ENCODE data around the gene VCAN.
A peak's percentile ranks its signal among the peaks of the same experiment; 100 is the strongest.
"Not testable (repeated sequence)": the region's sequence is repeated elsewhere in the genome, so short reads cannot be mapped to it uniquely, and the experiment has no call there.

Gene VCAN
- total RNA-seq: 0 reads per million in 3 experiments

DNA sequence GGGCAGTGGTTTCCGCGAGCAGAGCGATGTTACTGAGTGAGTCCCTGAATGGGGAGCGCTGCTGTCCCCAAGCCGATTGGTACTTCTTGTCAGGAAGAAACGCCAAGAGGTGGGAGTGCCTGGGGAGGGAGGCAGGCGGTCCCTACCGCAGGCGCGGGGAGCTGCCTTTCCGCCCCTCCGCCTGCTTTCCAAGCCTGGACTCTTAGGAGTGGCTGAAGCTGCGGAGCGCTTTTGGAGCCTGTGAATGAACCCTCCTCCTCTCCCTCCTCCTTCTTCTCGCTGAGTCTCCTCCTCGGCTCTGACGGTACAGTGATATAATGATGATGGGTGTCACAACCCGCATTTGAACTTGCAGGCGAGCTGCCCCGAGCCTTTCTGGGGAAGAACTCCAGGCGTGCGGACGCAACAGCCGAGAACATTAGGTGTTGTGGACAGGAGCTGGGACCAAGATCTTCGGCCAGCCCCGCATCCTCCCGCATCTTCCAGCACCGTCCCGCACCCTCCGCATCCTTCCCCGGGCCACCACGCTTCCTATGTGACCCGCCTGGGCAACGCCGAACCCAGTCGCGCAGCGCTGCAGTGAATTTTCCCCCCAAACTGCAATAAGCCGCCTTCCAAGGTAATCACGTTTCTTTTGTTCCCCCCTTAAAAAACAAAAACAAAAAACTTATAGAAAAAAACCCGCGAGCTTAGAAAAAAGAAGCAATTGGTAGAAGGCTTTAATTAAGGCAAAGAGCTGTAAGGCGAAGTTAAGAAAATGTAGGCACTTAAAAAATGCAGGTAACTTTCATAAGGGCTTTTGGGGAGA is at the start of gene VCAN:
Gene VCAN, plus strand, starts transcription at position 340 of the 808 bp plus-strand sequence. CDS start 11,775 bp downstream, outside the sequence.
- no peak for DNase-seq

DNA sequence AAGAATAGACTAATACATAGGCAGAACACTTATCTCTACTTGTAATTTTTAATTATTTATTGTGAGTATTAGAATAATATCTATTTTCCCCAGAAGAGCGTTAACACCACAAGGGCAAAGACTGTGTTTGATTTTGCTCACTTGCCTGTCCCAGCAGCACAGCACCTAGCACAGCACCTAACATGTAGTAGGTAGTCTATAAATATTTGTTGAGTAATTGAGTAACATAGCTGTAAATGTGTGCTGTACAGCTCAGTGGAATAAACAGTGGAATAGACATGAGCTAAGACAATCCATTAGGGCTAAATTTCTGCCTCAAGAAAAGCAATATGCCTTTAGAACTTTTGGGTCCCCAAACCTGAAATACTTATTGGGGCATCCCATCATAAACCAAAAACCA is 49.3 kb upstream of the VCAN start:
- no peak for DNase-seq

DNA sequence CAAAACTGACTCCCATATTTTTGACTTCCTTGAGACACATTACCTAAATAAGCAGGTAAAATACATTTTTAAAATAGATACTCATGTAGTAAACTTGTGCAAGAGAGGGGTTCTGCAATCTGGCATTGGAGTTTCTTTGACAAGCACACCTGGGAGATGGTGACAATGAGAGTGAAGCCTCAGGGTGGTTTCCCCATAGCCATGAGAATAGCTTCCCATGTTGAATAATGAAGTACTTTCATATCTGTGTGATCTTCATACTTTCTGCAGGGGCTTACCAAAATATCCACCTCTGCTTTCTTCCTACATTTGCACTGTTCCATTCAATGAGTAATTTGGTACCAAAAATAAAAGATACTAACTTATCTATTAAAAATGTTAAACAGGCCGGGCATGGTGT is 44.7 kb upstream of the VCAN start:
- no peak for DNase-seq

DNA sequence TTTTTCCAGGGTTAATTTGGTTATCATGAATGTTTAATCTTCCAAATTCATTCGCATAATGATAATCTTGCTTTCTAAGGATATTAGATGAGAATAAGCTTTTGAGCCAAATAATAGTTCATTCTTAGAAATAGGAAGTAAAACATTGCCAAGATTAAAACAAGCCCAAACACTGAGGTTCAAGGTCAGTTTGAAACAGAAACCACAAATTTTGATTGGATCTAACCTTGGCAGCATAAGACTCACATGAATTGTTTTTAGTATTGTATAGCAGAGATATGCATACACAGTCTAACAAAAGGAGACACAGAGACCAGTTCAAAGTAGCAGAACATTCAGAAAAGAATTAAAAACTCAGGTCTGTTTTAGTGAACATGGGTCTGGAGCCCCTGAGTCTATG is 43.4 kb upstream of the VCAN start:
- DNase-seq: no peak

DNA sequence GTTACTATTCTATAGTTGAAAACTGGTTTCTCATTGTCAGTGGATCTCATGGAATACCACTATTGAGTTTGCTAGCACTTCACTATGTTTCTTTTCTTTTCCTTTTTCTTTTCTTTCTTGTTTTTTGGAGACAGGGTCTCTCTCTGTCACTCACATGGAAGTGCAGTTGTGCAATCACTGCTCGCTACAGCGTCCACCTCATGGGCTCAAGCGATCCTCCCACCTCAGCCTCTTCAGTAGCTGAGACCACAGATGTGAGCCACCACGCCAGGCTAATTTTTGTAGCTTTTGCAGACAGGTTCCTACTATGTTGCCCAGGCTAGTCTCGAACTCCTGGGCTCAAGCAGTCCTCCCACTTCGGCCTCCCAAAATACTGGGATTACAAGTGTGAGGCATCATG is 42.7 kb upstream of the VCAN start:
- no peak for DNase-seq

DNA sequence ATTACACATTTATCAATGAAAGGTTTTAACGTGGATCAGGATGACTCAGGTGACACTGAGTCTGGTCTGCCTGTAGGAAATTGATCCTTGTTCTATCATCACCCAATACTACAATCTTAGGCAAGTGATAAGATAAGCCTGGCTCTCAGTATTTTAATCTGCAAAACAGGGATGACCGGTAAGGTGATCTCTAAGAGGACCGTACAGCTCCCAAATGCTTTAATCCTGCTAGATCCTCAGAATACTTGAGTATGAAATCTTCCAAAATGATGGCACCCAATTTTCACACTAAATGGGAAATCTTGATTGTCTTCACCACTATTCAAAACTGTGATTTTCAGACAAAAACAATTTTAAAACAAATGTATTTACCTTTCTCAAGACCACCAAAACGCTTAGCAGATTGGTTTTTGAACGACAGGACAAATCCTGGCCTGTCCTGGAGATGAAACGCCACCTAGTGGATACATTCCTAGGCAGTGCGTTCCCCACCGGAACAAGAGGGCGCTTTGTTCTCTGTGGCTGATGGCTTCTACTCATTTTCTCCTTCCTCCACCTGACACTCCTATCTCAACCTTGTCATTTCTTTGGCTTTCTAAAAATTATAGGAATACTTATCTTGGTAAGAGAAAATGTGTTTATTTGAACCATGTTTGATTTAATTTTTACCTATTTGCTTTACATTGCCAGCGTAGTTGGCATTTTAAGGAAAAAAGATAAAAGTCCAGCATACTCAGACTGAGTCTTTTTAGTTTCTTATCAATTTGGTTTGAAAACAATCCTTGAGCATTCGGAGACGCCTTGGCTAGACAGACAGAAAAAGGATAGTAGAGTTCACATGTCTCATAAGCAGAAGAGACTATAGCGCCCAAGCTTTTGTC is 41.2 kb upstream of the VCAN start:
- peak; percentile 44 for DNase-seq

DNA sequence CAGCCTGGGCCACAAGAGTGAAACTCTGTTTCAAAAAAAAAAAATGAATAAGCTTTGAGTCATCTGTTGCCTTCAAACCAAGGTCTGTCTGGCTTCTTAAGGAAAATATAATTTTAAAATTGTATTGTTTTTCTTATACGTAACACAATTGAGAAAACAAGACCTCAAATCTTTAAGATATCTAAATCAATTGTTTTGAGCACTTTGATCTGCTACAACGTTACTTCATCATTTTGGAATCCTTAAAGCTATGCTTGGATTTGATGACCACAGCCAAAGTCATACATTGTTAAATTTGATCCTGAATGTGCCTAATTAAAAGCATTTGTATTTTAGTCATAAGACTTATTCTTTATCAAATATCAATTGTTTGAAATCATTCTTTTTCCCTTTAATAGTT is 37.7 kb upstream of the VCAN start:
- DNase-seq: no peak

DNA sequence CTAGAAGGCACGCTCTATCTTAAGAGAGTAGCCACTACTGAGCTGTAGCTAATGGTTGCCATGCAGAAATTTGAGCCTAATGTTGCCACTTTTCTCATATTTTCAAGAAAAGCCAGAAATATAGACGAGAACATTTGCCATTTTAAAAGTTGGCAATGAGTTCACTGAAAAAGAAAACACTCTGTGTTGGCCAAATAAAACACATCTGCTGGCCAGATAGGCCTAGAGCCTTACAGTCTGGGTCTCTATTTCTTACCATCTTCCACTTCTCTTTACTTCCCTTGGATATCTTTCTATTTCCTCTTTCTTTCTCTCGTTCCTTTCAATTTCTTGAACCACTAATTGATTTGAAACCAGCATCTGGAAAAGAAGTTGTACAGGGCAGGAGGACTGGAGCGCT is 36.6 kb upstream of the VCAN start:
- DNase-seq: no peak

DNA sequence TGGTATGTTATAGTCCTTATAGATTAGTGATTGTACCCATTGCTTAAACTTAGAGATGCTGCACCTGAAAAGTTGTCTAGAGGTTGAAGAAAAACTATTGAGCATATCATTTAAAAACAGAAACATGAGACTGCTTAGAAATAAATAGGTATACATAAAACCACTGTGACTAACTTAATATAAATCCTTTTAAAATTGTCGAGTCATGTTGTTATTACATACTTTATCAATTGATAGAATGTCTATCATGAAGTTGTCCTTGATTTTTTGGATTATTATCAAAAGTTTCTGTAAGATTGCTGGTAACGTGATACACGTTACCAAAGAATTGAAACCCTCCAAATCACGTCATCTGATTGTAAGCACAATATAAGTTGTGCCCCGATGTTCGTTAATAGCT is 35.3 kb upstream of the VCAN start:
- DNase-seq: no peak

DNA sequence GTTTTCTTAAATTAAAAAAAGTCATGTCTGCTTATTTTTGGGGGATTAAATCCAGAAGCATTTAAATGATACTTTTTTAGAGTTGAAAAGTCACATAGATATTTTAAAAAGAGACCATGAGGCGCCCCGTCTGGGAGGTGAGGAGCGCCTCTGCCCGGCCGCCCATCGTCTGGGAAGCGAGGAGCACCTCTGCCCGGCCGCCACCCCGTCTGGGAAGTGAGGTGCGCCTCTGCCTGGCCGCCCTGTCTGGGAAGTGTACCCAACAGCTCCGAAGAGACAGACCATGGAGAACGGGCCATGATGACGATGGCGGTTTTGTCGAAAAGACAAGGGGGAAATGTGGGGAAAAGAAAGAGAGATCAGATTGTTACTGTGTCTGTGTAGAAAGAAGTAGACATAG is 33.8 kb upstream of the VCAN start:
- not testable (repeated sequence) for DNase-seq

DNA sequence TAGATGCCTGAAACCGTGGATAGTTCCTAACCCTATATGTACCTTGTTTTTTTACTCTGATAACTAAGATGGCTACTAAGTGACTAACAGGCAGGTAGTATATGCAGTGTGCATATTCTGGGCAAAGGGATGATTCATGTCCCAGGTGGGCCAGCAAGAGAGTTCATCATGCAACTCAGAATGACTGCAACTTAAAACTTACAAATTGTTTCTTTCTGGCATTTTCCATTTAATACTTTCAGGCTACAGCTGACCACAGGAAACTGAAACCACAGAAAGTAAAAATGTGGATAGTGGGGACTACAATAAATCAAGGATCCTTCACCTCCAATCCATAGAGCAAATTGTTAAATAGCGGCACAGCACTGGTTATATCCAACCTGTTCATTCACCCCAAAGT is 30.7 kb upstream of the VCAN start:
- DNase-seq: no peak

DNA sequence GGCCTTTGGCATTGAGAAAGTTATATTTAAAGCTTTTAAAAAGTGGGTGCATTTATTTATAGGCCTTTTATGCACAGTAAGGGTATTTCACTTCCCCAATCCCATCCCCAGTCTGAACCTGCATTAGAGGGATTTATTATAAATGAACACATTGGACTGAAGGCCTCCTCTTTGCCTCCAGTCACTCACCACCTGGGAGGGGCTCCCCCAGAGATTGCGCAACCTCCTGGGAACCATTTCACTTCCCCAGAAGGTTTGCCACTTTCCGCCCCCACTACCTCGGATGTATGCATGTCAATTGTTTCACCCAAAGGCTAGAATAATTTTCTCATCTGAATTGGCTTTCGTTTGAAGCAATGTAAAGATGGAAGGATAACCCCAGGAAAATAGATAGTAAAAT is 29.8 kb upstream of the VCAN start:
- DNase-seq: no peak

DNA sequence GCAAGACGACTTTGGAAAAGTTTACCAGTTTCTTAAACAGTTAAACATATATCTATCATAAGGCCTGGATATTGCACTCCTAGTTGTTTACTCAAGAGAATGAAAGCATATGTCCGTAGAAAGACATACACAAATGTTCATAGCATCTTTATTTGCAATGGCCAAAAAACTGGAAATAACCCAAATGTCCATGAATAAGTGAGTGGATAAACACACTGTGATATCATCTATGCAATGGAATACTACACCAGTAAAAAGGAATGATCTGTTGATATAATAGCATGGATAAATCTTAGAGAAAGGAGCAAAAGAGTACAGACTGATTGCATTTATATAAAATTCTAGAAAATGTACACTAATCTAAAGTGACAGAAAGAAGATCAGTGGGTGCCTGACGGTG is 28.0 kb upstream of the VCAN start:
- no peak for DNase-seq

DNA sequence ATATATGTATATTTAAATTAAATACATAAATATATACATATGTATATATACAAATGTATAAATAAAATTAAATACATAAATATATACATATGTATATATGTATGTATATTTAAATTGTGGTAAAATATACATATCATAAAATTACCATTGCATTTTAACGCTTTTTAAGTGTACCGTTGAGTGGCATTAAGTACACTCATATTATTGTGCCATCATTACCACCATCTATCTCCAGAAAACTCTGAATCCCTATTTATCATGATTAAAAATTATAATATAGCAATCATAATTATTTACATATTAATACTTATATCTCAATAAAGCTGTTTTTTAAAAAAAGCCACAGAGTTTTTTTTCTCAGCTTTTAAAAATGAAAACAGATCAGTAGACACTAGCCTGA is 27.1 kb upstream of the VCAN start:
- no peak for DNase-seq

DNA sequence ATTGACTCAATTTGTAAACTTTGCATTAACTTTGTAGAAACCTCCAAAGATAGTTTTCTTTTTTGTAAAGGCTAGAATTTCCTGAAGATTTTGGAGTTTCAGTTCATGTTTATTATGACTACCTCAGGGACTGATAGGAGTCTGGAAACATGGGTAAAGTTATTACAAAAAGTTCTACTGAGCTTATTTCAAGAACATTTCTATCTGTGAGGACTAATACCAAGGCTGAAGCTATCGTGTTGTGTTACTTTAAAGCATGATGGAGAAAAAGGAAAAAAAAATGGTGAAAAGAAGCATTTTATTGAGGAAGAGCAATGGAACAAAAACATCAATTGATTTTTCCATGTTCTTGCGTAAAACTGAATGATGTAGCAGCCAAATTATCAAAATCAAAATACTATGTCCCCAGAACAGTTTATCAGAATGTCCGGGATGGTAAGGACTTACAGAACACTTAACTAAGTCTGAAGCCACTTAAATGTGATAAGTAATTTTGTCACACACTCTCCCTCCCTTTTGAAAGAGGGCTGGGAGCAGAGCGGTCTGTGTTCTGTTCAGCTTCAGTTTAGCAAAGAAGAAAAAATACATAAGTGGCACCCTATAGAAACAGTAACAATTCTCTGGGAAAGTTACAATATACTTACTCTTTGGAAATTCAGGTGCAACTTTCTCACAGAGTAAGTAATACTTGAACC is 25.1 kb upstream of the VCAN start:
- no peak for DNase-seq

DNA sequence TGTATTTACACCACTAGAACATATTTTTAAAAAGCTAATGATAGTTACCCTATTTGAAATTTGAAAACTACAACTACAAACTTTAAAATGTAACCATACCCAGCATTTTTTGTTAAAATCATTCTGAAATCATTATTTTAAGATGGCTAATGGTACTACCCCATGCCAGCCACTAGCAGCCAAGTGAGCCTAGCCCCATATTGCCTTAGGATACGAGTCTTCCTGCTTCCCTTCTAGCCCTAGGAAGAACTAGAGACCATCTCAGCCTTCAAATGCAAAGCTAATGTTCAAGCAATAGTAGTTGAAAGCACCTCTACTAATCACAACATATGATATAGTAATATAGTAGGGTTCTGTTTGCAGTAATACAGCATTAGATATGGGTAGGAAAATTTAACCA is 24.0 kb upstream of the VCAN start:
- no peak for DNase-seq

DNA sequence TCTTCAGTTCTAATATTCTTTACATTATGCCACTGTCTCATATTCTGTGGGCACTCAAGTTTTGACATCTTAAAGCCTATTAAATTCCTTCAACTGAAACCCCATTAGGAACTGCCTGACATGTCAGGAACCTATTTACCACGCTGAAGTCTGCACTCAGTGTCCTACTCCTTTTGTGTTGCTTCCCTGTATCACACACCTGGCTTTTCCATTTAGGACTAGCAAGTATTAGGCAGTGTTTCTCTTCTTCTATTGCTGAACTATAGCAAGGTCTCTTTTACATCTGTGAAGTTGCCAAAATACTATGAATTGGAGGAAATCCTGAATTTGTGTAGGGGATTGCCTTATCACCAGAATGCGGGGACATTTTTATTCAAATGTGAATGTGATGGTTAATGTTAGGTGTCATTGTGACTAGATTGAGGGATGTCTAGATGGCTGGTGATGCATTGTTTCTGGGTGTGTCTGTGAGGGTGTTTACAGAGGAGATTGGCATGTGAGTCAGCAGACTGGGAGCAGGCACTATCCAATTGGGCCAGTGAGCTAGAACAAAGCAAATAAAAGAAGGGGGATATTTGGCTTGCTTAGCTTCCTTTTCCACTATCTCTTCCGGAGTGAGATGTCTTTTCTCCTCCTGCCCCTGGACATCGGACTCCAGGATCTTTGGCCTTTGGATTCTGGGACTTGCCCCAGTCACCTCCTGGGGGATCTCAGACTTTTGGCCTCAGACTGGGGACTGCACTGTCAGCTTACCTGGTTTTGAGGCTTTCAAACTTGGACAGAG is 21.2 kb upstream of the VCAN start:
- DNase-seq: no peak

DNA sequence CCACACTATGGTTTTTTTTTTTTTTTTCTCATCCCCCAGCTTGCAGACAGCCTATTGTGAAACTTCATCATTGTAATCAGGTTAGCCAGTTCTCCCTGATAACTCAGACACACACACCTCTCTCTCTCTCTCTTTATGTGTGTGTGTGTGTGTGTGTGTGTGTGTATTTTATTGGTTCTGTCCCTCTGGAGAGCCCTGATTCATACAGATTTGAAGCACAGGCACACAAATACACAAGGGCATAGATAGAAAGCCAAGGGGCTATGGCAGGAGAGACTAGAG is 20.6 kb upstream of the VCAN start:
- no peak for DNase-seq

DNA sequence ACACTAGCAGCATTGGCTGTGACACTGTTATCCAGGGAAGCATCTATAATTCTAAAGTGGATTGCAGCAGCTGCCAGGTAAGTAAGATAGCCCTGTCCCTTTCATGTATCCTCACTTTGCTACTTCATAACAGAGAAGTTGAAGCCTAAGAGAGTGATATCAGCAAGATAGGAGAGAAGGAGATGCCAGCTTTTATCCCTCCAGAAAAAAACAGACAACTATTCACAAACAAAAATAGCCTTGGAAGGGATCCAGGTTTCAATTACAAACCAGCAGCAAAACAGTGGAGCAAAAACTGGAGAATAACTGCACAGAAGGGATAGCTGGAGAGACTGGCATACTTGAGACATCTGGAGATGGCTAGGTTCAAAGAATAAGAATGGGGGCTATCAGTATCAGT is 19.6 kb upstream of the VCAN start:
- DNase-seq: no peak

DNA sequence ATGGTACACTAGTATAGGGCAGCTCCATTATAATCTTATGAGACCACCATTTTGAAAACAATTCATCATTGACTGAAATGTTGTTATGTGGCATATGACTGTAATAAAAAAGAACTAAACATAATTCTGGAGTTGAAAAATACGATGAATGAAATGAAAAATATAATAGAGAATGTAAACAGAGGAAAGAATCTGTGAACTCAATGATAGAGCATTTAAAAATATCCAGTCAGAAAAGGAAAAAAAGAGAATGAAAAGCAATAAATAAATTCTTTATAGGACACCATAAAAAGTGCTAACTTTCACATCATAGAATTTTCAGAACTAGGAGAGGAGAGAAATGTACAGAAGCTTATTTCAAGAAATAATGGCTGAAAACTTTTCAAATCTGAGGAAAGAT is 17.6 kb upstream of the VCAN start:
- DNase-seq: no peak

DNA sequence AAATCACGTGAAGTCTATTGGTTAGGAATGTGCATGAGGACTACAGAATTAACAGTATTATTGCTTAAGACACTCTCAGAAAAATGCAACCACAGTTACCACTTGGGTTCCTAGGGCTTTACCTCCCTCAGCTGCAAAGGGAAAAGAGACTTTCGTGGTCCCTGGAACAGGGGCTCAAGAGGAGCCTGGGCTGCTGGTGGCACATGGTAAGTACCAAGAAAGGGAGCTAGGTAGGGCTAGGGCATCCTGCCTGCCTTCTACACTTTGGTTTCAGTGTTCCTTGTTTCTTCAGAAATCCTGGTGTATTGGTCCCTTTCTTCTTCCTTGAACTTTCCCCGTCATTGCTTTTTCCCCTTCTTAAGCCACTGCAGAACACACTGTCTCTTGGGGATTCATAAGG is 7.3 kb upstream of the VCAN start:
- DNase-seq: no peak

DNA sequence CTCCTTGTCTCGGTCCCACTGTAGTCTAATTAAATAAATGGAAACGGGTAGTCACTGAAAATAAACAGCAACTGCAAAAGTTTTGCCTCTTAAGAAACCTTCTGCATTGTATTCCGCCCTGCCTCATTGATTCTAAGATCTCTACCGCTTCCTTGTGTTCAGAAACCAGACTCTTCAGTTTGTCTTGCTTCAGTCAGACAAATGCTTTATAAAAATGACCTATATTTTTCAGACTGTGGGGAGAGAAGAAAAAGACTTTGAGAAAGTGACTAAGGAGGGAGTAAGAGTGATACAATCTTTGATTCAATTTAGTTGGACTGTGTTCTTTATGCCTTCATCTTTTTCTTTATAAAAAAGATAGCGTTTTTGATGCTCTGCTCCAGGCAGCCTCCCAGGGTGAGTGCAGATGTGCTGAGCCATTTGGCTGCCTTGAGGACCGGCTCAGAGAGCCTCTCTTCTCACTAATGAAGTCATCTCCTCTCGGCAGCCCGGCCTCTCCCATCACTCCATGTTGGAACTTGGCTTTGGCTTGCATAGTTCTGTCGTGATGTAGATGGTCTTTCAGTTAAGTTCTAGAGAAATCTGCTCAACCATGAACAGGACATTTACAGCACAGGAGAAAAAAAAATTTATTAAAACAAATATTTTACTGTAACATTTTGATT is 4.0 kb upstream of the VCAN start:
- no peak for DNase-seq
